ENCODE data around the gene DPEP2. TPM values are rescaled to one million over a fixed set of nuclear protein-coding genes. Genes with fewer than 3 reads are reported as not detected.

The DPEP2 gene
- total RNA-seq, 1 experiment from 2014 or later, result not detected

GRCh38 chr16:67967958-67968399 is 31.3 kb downstream of the DPEP2 start:
- Histone ChIP-seq H3K36me3 (ENCODE audit: control insufficient read depth in 1 of 2, insufficient read depth in 2 of 2, low read length in 2 of 2) (peaks cover 0 to 2% of the 10 kb centered on the region in 2 experiments; a peak in 1 of 4 replicates), H3K79me2 (ENCODE audit: insufficient read depth, low read length) (peaks cover 32% of the 10 kb centered on the region), H3K9me3 (ENCODE audit: control insufficient read depth in 1 of 2, insufficient read depth in 1 of 2, low read depth in 1 of 2, low read length in 2 of 2) (no peaks in the 10 kb centered on the region), H3K9me2 (ENCODE audit: insufficient read depth) (no peaks in the 10 kb centered on the region), H3K4me1 (ENCODE audit: control insufficient read depth in 1 of 2, insufficient read depth in 2 of 2, low read length in 2 of 2) (peaks cover 21 to 26% of the 10 kb centered on the region in 2 experiments), H3K27me3 (ENCODE audit: insufficient read depth, low read length) (no peaks in the 10 kb centered on the region), H3K27ac (ENCODE audit: low read depth, low read length) (peak overlapping the region; percentile 87), H3K9ac (ENCODE audit: low read length) (peak overlapping the region; percentile 92), H4K20me1 (ENCODE audit: insufficient read depth) (no peaks in the 10 kb centered on the region), H3K4me2 (ENCODE audit: low read length) (peak overlapping the region; percentile 87), H3K4me3 (replicated peaks in 1 of 2; ENCODE audit: low read depth in 1 of 2, low read length in 2 of 2) (peak overlapping the region; percentile 86), H2AFZ (ENCODE audit: low read depth, low read length, poor library complexity, severe bottlenecking) (no peak overlapping the region)
- TF ChIP-seq JUND (IDR thresholded peaks at IDR 0.05), result no peak
- TF ChIP-seq EGR1 (IDR thresholded peaks at IDR 0.05; ENCODE audit: low read depth), result no peak
- TF ChIP-seq, protein P1, sequence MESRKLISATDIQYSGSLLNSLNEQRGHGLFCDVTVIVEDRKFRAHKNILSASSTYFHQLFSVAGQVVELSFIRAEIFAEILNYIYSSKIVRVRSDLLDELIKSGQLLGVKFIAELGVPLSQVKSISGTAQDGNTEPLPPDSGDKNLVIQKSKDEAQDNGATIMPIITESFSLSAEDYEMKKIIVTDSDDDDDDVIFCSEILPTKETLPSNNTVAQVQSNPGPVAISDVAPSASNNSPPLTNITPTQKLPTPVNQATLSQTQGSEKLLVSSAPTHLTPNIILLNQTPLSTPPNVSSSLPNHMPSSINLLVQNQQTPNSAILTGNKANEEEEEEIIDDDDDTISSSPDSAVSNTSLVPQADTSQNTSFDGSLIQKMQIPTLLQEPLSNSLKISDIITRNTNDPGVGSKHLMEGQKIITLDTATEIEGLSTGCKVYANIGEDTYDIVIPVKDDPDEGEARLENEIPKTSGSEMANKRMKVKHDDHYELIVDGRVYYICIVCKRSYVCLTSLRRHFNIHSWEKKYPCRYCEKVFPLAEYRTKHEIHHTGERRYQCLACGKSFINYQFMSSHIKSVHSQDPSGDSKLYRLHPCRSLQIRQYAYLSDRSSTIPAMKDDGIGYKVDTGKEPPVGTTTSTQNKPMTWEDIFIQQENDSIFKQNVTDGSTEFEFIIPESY (IDR thresholded peaks at IDR 0.05; ENCODE audit: extremely low read depth, insufficient replicate concordance, low read length), result no peak
- no peak for TF ChIP-seq YY1 (IDR thresholded peaks at IDR 0.05; ENCODE audit: extremely low read depth, insufficient replicate concordance, low read depth, low read length)
- no peak for TF ChIP-seq TCF7L2 (IDR thresholded peaks at IDR 0.05; ENCODE audit: borderline replicate concordance, extremely low read depth, insufficient read depth, insufficient read length)
- TF ChIP-seq EZH2 (IDR thresholded peaks at IDR 0.05), result no peak
- TF ChIP-seq, protein P2, sequence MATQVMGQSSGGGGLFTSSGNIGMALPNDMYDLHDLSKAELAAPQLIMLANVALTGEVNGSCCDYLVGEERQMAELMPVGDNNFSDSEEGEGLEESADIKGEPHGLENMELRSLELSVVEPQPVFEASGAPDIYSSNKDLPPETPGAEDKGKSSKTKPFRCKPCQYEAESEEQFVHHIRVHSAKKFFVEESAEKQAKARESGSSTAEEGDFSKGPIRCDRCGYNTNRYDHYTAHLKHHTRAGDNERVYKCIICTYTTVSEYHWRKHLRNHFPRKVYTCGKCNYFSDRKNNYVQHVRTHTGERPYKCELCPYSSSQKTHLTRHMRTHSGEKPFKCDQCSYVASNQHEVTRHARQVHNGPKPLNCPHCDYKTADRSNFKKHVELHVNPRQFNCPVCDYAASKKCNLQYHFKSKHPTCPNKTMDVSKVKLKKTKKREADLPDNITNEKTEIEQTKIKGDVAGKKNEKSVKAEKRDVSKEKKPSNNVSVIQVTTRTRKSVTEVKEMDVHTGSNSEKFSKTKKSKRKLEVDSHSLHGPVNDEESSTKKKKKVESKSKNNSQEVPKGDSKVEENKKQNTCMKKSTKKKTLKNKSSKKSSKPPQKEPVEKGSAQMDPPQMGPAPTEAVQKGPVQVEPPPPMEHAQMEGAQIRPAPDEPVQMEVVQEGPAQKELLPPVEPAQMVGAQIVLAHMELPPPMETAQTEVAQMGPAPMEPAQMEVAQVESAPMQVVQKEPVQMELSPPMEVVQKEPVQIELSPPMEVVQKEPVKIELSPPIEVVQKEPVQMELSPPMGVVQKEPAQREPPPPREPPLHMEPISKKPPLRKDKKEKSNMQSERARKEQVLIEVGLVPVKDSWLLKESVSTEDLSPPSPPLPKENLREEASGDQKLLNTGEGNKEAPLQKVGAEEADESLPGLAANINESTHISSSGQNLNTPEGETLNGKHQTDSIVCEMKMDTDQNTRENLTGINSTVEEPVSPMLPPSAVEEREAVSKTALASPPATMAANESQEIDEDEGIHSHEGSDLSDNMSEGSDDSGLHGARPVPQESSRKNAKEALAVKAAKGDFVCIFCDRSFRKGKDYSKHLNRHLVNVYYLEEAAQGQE (IDR thresholded peaks at IDR 0.05; ENCODE audit: low read depth), result no peak
- TF ChIP-seq ZNF274 (IDR thresholded peaks at IDR 0.05; ENCODE audit: low read depth, low read length), result no peak
- no peak for TF ChIP-seq CBX3 (IDR thresholded peaks at IDR 0.05; ENCODE audit: low read depth)
- no peak for TF ChIP-seq FOSL1 (IDR thresholded peaks at IDR 0.05; ENCODE audit: low read depth)
- TF ChIP-seq POLR2A (IDR thresholded peaks at IDR 0.05; ENCODE audit: borderline replicate concordance, extremely low read depth, insufficient read depth, insufficient read length), result no peak
- TF ChIP-seq EZH2phosphoT487 (IDR thresholded peaks at IDR 0.05; ENCODE audit: borderline replicate concordance), result no peak
- TF ChIP-seq MAX (IDR thresholded peaks at IDR 0.05), result no peak; the same call in 1 of the 2 replicates
- no peak for TF ChIP-seq CTCF (IDR thresholded peaks at IDR 0.05 in 2 of 3, conservative IDR thresholded peaks at IDR 0.05 in 1 of 3; ENCODE audit: borderline replicate concordance in 1 of 3, insufficient read depth in 1 of 3, low read depth in 2 of 3, low read length in 2 of 3)
- TF ChIP-seq, protein P3, sequence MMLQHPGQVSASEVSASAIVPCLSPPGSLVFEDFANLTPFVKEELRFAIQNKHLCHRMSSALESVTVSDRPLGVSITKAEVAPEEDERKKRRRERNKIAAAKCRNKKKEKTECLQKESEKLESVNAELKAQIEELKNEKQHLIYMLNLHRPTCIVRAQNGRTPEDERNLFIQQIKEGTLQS (IDR thresholded peaks at IDR 0.05), result no peak
- no peak for TF ChIP-seq CEBPB (IDR thresholded peaks at IDR 0.05; ENCODE audit: low read depth)
- TF ChIP-seq ZFX (IDR thresholded peaks at IDR 0.05), result no peak; the same call in 1 of the 2 replicates
- no peak for TF ChIP-seq POLR2AphosphoS5 (IDR thresholded peaks at IDR 0.05; ENCODE audit: low read depth, low read length)
- no peak for TF ChIP-seq SRF (IDR thresholded peaks at IDR 0.05; ENCODE audit: low read depth)
- CTCF ChIA-PET, result interaction anchor here (0.6 kb wide), 1 partner anchor 19 kb away, joined by 3 read pairs; no protein-coding TSS in a partner anchor
- RAD21 ChIA-PET (ENCODE audit: low non-redundant PET in 1 of 2, low total read pairs in 2 of 2, uncharacterized antibody in 2 of 2, unreplicated experiment in 2 of 2), result no interaction called here
- DNase-seq (ENCODE audit: low read depth, low spot score), result no peak
- intact Hi-C loops (cut with micrococcal nuclease), result no loop called here
- BruUV-seq (replicated peaks), result no TSS peak
- POLR2A ChIA-PET, result no interaction called here
- ATAC-seq, result peak; percentile 57
